C1 segment of cervical spinal cord (tissue), 14 donors: ENCODE measurements around the gene RMP24.

Source experiments
- DNase-seq, 14 donors: peaks; one replicate each; lab custom pipeline; 2025; lab: John Stamatoyannopoulos, UW

RMP24 gene

DNA sequence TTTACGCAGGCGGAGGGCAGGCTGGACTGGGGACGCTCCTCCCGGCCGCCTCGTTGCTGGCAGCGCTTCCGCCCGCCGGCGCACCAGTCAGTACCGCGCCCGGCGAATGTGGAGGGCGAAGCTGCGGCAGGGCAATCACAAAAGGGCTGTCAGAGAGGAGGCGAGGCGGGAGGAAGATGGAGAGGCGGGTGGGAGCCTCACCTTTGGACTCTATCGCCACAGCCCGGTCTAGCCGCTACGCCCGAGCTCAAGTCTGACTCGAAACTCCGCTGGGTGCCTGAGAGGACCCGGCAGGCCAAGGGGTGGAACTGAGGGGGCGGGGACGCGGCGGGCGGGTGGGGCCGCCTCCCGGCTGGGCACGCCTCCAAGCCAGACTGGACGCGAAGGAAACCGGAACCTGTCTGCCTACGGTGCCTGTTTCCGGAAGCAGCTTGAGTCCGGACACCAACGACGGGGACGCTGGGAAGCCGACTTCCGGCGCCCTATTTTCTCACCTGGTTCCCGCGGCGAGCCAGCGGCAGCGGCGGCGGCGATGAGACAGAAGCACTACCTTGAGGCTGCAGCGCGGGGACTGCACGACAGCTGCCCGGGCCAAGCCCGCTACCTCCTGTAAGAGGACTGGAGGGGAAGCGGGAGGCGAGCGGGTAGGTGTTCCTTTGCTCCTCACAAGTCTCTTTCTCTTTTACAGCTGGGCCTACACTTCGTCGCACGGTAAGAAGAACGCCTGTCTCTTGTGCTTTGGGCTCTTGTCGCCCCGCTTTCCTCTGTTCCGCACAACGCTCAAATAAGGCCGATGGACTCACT lies at the start of gene RMP24:
RMP24 (plus strand) TSS at position 483 of the 804 bp plus-strand sequence.
- peak; percentile 60 to 97 (median 94) for DNase-seq

GRCh38 chr18:35923939-35924684 lies 48.4 kb upstream of the RMP24 start:
- DNase-seq = no peak

GRCh38 chr18:35926884-35927283 lies 45.6 kb upstream of the RMP24 start:
- no peak for DNase-seq

DNA sequence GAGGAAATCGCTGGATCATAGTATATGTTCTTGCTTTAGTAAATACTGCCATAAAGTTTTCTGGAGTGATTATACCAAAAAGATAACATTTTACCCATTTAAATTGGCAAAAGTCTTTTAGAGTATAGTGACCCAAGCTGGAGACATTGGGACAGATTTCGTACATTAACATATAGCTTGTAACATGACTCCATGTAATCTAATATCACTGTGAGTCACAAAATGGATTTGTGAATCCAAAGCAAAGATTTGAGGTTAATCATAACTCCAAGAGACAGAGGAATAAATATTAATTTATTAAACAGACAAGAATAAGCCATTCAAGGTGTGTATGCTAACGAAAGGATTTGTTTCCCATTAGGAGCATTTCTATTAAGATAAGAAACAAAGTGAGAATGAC lies 45.0 kb upstream of the RMP24 start:
- DNase-seq = no peak

- no peak for DNase-seq
These were observed 38.5 kb upstream of the RMP24 start for GRCh38 chr18:35933982-35934381.

- DNase-seq = no peak
These were observed 37.6 kb upstream of the RMP24 start for GRCh38 chr18:35934891-35935290.

DNA sequence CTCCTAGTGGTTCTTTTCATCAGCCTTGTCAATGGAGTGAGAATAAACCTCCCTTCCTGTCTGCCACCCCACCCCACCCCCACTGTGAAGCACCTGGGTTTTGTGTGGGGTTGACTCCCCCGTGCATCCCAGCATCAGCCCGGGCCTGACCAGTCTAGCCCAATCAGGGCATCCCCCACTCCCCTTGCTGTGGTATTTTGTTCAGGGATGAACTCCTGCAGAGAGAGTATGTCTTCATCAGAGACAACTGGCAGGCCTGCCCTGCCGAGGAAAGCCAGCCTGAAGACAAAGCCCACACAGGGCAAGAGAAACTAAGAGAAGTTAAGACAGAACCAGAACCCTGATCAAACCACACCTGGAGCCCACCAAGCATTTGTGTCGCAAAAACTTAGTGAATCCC lies 36.7 kb upstream of the RMP24 start:
- DNase-seq = no peak

DNA sequence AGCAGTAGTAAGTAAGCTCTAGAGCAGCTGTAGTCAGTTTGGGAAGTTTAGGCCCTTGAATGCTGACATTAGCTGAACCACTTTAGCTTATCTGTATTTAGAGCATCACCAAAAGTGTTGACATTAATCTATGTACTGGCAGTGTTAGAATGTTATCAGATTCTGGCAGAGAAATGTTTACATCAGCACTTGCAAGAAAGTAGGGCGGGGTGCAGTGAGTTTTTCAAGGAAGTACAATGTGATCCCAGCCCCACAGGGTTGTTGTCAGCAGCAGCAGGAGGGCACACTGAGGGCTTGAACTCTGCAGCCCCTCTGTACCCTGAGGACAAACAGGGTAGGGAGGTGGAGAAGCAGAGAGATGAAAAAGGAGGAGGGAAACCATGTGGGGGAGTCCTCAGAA lies 35.5 kb upstream of the RMP24 start:
- DNase-seq = no peak

GRCh38 chr18:35938158-35938557 lies 34.3 kb upstream of the RMP24 start:
- no peak for DNase-seq

DNA sequence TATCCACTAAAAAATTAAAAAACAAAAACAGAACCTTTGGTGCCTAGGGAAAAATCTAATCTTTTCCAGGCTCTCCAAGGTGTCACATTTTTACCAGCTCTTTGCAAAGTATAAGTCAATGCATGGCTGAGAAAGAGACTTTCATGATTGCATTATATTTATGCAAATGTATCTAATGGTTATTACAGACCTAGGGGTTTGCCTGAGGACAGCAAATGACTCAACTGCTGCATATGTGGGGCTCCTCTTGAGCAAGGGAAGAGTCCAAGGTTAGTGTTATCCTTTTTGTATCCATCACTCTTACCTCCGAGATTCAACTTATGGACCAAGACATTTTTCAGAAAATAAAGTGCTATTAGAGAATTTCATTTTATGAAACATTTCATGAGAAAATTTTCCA lies 33.9 kb upstream of the RMP24 start:
- DNase-seq = no peak

GRCh38 chr18:35939138-35939537 lies 33.3 kb upstream of the RMP24 start:
- DNase-seq = no peak

- no peak for DNase-seq
These were observed 31.2 kb upstream of the RMP24 start for GRCh38 chr18:35941299-35941698.

DNA sequence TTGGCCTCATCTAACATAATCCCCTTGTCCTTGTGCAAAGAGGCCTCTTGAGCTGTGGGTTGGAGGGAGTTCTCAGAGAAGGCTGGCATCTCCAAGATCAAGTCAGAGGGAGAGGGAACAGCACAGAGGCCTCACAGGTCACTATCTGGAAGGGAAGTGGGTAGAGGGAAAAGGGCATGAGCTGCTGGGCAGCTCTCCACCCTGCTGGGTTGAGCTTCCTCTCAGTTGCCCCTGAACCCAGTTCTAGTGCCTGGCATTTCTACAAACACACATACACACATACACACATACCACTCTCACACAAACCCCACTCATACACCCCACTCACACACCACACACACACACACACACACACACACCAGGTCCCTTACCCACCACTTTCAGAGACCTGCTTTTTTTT lies 30.3 kb upstream of the RMP24 start:
- no peak for DNase-seq

GRCh38 chr18:35942661-35943060 lies 29.8 kb upstream of the RMP24 start:
- DNase-seq = no peak

DNA sequence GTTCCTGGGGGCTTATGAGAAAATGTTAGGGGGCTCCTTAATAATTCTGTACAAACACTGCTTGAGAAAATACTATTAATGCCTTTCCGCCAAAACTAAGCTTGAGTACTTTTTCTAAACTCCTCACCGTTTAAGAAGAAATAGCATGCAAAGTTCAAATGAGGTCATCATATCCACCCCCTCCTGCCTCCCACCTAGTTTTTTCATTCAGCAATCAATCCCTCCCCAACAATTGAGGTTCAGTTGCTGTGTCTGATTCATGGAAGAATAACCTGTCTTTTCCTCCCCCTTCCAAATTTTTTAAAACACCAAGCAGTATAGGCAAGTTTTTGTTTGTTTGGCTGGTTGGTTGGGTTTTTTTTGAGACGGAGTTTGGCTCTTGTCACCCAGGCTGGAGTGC lies 24.4 kb upstream of the RMP24 start:
- DNase-seq = no peak

- no peak for DNase-seq
These were observed 23.4 kb upstream of the RMP24 start for GRCh38 chr18:35949090-35949489.

GRCh38 chr18:35949903-35950627 lies 22.4 kb upstream of the RMP24 start:
- peak in 11 of 14 donors; percentile 10 to 60 (median 28) for DNase-seq

DNA sequence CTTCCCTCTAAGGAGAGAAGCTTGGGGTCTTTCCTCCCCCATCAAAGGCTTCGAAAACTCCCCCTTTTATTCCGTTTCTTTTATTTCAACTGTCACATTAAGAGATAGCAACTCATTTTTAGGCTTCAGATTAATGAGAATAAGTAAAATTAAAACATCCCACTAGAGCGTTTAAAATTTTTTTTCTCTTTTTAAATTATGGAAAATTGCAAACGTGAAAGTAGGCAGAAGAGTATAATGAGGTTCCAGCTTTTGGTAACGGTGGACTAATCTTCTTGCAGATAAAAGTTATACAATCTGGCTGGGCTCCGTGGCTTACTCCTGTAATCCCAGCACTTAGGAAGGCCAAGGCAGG lies 21.9 kb upstream of the RMP24 start:
- no peak for DNase-seq

DNA sequence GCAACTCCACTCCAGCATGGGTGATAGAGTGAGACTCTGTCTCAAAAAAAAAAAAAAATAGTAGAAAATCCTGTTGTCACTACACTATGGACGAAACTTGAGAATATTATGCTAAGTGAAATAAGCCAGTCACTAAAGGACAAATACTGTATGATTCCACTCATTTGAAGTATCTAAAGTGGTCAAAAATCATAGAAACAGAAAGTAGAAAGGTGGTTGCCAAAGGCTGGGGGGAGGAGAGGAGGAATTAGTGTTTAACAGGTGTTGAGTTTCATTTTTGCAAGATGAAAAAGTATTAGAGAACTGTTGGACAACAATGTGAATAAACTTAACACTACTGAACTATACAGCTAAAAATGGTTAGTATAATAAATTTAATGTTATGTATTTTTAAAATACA lies 18.8 kb upstream of the RMP24 start:
- DNase-seq = no peak

GRCh38 chr18:35956226-35956625 lies 16.3 kb upstream of the RMP24 start:
- DNase-seq = no peak

DNA sequence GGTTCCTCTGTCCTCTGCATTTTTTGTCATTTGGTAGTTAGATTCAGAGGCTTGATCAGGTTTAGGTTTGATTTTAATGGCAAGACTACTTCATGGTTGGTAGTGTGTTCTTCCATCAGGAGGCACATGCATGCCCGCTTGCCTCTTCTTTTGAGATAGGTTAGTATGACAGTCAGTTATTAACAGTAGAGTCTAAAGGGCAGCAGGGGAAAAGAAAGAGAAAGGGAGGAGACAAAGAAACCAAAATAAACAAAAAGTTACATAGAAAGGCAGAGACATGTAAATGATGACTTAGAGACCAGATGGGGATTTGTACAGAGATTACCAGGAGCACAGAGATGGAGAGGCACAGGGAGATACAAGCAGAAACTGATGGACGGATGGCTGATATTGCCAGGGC lies 10.2 kb upstream of the RMP24 start:
- no peak for DNase-seq

GRCh38 chr18:35964319-35964718 lies 8.2 kb upstream of the RMP24 start:
- peak in 1 of 14 donors; percentile 11 for DNase-seq
